NCI-H526 treated with DMSO at 0.1 percent for 48 hours (cell line): ENCODE data around the gene C19orf18.
A peak's percentile ranks its signal among the peaks of the same experiment; 100 is the strongest.
"Not testable (repeated sequence)": the region's sequence is repeated elsewhere in the genome, so short reads cannot be mapped to it uniquely, and the experiment has no call there.

ENCODE experiments used
- DNase-seq: peaks from one replicate; lab custom pipeline; 2025; lab: John Stamatoyannopoulos, UW

The C19orf18 gene

DNA sequence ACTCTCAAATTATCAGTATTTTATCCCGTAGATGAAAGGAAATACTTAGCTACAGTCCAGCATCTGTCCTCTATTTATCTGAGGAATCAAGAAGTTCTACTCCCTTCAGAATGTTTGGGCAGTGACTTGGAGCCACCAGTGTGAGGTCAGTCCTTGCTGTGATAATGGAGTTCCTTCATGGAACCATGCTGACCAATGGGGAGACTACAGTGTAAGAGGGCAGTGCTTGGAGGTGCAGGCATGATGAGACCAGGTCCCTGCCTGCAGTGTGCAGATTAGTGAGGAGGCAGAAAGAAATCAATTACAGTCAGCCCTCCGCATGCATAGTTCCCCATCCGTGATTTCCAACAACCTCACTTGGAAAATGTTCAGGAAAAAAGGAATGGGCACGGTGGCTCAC lies at the start of gene C19orf18:
Gene C19orf18 (minus strand): TSS at position 101 of the 400 bp plus-strand sequence. CDS start 102 bp downstream, outside the sequence.
- DNase-seq, result no peak

- no peak for DNase-seq
These were observed 47.9 kb upstream of the C19orf18 start for GRCh38 chr19:58022283-58022660.

DNA sequence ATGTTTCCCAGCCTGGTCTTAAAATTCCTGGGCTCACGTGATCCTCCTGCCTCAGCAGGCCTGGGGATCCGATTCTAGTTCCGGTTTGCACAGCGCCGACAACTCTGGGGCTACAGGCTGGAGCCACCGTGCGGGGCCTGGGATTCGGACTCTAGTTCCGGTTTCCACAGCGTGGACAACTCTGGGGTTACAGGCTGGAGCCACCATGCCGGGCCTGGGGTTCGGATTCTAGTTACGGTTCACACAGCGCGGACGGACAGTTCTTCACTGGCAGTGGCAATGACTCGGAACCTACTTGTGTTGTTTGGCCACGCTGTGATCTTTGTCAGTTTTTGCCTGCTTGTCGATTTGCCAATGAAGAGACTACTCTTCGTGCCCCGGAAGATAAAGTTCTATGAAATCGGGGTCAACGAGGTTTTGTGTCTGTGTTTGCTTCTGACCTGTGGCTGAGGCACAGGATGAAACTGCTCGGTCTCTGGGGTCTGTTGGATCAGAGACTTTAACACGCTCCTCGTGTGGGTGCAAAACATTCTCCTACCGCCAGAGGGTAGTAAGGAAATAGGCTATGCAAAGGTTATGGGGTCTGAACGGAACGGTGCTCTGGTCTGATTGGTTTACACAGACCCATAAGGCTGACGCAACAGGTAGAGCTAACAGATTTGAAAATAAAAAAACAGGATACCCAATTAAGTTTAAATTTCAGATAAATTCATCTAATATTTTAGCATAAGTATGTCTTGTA lies 47.4 kb upstream of the C19orf18 start:
- peak; percentile 71 for DNase-seq

DNA sequence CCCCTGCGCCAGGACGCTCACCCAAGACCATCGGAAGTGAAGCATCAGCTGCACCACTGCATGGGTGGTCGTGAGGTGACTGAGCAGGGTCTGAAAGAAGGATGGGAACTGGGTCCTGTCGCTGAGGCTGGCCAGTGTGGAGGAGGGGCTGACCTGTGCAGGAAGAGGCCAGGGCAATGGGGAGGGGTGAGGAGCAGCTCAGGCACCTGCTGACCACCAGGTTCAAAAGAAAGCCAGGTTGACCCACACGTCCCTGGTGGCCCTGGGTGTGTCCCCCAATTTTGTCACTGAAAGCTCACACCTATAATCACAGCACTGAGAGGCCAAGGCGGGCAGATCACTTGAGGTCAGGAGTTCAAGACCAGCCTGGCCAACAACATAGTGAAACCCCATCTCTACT lies 45.8 kb upstream of the C19orf18 start:
- no peak for DNase-seq

DNA sequence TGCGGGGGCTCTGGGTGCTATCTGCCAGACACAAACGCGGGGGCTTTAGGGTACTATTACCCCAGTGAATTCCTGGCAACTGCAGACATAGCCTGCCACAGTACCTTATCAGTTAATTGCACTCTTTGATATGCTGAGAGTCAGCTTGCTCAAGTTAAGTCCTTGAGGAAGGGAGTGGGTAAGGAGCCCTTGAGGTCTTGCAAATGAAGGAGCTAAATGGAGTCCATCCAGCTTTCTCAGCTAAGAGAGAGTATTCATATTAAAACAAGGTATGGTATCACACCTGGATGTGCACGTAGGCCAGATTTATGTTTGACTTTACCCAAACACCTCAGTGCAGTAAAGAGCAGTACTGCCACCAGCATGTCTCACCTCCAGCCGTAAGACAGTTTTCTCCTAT lies 39.8 kb upstream of the C19orf18 start:
- DNase-seq, result no peak

DNA sequence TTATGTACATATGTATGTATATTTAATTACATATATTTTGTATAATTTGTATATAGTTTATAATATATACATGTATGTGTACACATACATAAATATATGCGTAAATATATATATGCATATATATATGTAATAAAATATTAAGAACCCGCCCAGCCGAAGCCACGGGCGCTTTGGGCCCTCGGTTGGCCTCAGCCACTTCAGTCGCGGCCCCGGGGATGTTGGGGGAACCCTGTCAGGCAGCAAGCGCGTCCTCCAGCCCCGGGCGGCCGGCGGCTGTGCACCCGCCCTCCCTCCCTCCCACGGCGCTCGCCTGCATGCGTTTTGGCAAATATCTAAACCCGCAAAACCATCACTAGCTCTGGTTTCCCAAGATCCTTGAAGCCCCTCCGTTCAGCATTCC lies 36.2 kb upstream of the C19orf18 start:
- no peak for DNase-seq

GRCh38 chr19:58009666-58010301 lies 35.5 kb upstream of the C19orf18 start:
- peak; percentile 37 for DNase-seq

GRCh38 chr19:58009301-58009665 lies 34.9 kb upstream of the C19orf18 start:
- no peak for DNase-seq

DNA sequence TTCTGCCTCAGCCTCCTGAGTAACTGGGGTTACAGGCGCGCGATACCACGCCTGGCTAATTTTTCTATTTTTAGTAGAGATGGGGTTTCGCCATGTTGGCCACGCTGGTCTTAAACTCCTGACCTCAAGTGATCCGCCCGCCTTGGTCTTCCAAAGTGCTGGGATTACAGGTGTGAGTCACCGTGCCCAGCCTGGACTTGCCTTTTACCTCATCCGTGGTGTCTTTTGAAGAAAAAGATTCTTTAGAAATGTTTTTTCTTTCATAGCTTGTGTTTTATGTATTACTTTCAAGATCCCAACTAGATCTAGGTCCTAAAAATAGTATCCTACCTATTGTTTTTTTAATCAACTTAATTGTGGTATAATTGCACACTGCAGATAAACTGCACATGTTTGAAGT lies 34.5 kb upstream of the C19orf18 start:
- DNase-seq, result not testable (repeated sequence)

DNA sequence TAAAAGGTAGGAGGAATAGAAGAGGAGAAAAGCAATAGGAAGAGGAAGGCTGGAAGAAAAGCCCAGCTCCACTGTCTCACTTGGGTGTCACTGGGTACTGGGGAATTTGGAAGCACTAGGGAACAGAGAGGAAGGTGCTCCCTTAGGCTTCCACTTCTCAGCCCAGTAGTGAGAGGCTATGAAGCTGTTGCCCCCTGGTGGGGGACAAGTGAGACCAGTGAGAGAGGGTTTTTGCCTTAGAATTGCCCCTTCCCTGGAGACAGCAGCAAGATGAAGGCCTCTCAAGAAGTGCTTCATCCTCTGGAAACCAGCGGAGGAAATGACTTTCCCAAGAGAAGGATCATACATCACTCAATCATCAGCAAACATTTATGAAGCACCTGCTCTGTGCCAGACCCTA lies 33.0 kb upstream of the C19orf18 start:
- DNase-seq, result no peak

DNA sequence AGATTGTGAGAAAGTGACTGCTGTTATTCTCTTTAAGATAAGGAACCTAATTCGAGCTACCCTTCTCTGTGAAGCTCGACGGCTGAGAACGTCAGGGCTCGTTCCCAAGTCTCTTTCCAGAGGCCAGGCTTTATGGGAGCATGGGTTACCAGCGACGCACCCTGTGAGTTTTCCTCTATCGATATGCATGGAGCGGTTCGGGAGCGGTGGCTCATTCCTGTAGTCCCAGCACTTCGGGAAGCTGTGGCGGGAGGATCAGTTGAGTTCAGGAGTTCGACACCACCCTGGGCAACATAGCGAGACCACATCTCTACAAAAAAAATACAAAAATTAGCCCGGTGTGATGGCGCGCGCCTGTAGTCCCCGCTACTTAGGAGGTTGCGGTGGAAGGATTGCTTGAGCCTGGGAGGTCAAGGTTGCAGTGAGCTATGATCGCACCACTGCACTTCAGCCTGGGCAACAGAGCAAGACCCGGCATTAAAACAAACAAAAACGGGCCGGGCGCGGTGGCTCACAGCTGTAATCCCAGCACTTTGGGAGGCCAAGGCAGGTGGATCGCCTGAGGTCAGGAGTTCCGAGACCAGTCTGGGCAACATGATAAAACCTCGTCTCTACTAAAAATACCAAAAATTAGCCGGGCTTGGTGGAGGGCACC lies 29.0 kb upstream of the C19orf18 start:
- no peak for DNase-seq

DNA sequence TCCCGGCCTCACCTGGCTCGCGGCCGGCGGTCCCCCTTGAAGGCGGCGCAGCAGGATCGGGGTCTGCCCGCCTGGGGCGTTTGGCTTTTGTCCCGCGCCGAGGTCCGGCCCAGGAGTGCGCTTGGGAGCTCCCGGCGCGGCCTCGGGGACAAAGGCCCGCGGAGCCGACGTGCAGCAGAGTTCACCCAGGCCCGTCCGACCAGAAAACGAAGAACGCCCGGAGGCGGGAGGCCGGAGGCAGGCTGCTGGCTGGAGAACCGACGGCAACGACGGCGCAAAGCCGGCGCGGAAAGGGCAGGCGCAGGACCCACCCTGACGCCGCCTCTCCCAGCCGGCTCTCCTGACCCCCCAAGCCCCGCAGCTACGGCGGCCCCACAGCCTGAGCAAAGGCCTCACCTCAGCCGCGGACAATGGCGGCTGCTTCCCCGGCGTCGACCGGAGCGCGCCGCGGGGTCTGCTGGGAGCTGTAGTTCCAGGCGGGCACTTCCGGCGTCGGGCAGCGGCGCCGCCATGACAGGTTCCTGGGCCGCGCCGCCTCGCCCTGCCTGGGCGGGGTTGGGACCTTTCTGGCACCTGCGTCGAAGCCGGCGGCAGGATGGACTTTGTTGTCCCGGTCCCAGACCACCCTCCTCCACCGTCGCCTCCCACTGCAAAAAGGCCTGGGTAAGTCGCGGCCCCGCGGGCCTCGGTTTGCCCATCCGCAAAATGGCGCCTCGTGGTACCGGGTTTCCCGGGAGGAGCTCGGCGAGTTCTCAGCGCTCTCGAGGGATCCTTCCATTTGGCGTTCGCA lies 28.2 kb upstream of the C19orf18 start, which contains the start of gene ZNF606:
Gene ZNF606 (minus strand): TSS at position 437 of the 790 bp plus-strand sequence. CDS start 1,501 bp downstream, outside the sequence.
- peak; percentile 84 for DNase-seq

DNA sequence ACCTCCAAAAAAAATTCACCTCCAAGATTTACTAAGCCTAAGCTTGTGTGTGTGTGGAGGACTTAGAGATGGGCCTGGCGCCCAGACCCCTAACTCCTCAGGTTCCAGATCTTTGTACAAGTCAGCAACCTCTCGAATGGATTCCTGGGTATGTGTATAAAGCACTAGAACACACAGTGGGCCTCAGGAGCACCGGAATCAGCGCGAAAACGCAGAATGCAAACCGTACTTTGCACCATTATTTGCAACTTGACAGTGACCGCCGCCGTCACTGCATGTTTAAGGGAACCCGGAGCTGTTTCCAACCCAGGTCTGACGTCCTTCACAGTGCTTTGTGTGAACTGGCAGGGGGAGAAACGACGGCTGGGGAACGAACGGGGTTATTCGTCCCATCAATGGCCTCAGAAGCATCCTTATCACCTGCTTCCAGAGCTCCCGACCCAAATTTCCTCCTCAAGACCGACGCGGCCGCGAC lies 27.6 kb upstream of the C19orf18 start:
- no peak for DNase-seq

- DNase-seq, result no peak
These were observed 26.3 kb upstream of the C19orf18 start for GRCh38 chr19:58000677-58001076.

GRCh38 chr19:57992841-57993240 lies 18.5 kb upstream of the C19orf18 start:
- no peak for DNase-seq

- DNase-seq, result no peak
These were observed 4.4 kb upstream of the C19orf18 start for GRCh38 chr19:57978586-57979289.

DNA sequence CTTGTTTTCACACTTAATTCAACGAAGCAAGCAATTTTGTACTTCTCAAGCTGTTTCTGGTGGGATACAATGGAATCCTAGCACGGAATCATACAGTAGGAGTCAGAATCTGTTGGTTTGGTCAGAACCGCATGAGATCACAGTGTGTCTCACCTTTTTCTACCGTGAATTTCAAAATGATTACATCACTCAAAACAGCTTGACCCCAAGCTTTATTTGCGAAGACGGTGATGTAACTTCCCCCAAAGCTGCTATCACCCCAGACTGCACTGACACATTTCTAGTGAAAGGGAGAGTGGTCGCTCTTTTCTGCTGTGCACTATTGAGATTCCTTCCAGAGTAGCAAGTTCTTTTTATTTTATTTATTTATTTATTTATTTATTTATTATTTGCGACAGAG lies 9.6 kb downstream of the C19orf18 start:
- no peak for DNase-seq

DNA sequence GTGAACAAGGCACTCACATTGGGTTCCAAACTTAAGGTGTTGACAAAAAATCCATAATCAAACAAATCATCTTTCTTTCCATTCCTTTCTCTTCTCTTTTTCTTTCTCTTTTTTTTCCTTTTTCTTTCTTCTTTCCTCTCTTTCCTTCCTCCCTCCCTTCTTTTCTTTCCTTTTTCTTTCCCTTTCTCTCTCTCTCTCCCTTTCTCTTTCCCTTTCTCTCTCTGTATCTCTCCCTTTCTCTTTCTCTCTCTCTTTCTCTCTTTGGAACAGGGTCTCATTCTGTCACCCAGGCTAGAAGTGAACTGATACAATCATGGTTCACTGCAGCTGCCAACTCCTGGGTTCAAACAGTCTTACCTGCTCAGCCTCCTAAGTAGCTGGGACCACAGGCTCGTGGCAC lies 12.5 kb downstream of the C19orf18 start:
- DNase-seq, result no peak

DNA sequence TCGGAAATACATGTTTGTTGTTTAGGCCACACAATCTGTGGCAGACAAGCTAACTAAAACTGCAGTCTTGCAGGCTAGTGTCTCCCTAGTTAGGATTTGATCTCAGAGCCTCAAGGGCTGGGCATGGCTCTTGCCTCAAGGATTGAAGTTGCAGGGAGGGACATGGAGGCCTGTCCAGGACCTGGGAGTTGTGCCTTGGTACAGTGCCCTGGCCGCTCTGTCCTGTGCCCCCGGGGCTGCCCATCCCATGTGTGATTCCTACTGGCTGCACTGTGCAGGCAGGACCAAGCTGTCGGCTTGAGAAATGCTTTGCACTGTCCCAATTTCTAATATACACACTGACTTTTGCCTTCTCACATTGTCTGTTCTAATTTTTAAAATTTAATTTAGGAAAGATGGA lies 19.3 kb downstream of the C19orf18 start:
- DNase-seq, result no peak

DNA sequence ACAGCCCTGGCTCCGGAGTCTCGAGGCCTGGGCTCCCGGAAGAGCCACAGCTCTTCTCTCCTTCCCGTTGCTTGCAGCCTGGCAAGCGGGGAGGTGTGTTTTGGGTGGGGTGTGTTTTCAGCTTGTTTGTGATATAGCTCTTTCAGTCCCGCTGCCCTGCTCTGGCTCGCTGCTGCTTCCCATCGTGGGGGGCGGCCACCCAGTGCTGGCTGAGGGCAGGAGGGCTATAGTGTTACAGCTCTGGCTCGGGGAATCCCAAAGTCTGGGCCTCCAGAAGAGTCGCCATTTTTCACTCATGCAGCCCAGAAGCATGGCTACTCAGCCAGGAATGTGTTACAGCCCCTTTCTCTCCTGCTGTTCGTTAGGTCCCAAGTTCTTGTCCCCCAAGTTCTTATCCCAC lies 24.6 kb downstream of the C19orf18 start:
- DNase-seq, result no peak

GRCh38 chr19:57949296-57949695 lies 25.0 kb downstream of the C19orf18 start:
- no peak for DNase-seq
